ENCODE data around the gene STK39. TPM values are rescaled to one million over a fixed set of nuclear protein-coding genes. Genes with fewer than 3 reads are reported as not detected.

The STK39 gene
- total RNA-seq, 6 experiments from 2014 or later, result 0.29 to 1.2 (median 0.60) TPM

DNA sequence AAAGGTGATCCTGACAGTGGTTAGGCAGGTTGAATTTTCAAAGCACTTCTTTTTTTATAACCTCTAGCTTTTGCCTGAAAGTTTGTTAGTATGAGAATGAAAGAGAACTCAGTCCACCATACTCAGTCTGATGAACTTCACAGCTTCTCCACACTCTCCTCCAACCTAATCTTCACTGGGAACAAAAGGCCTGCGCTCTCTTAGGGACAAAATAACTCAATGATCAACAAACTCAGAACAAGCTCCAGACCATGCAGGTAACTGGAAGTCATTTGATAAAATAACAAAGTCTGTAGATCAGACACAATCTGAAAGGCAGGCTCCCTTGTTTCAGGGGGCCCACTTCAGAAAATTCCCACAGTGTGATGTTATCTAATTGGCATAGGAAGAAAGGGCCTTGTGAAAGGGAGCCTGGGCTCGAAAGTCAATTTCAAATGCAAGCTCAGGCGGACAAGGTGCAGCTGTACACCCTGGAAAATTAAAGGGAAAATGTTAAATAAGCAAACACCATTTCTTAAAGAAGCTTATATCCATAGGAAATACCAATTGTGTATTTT, 142.2 kb downstream of the STK39 start:
- intact Hi-C loops (cut with DNase I), result no loop called here
- DNase-seq (no peak), ATAC-seq (no peak)
- Histone ChIP-seq H3K27ac (no peak overlapping the region), H3K4me3 (no peak overlapping the region), H3K9me3 (no peaks in the 10 kb centered on the region), H3K27me3 (no peaks in the 10 kb centered on the region), H3K36me3 (no peaks in the 10 kb centered on the region), H3K4me1 (no peaks in the 10 kb centered on the region)
- TF ChIP-seq CTCF (IDR thresholded peaks at IDR 0.05) (no peak), POLR2A (IDR thresholded peaks at IDR 0.05) (no peak)
- WGBS (ENCODE audit: insufficient coverage, low coverage, low lambda C conversion rate, missing lambda C conversion rate), result 81% methylated on average over 3 of the region's 3 CpGs

DNA sequence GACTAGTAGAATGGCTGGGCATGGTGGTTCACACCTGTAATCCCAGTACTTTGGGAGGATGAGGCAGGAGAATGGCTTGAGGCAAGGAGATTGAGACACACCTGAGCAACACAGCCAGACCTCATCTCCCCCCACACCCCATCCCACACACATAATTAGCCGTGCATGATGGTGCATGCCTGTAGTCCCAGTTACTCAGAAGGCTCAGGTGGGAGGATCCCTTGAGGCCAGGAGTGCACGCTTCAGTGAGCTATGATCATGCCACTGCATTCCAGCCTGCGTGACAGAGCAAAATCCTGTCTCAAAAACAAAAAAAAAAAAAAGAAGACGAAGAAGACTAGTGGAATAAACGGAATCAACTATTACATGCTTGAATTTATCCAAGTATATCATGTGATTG, 150.0 kb downstream of the STK39 start:
- TF ChIP-seq POLR2A (IDR thresholded peaks at IDR 0.05) (no peak), CTCF (IDR thresholded peaks at IDR 0.05) (no peak)
- intact Hi-C loops (cut with DNase I), result no loop called here
- H3K9me3 ChIP-seq, result no peaks in the 10 kb centered on the region
- no peaks in the 10 kb centered on the region for H3K36me3 ChIP-seq
- DNase-seq (no peak), ATAC-seq (no peak)
- no peak overlapping the region for H3K4me3 ChIP-seq
- no peaks in the 10 kb centered on the region for H3K27me3 ChIP-seq
- no peaks in the 10 kb centered on the region for H3K4me1 ChIP-seq
- 89% methylated on average over 5 of the region's 5 CpGs for WGBS (ENCODE audit: insufficient coverage, low coverage, low lambda C conversion rate, missing lambda C conversion rate)
- no peak overlapping the region for H3K27ac ChIP-seq

- TF ChIP-seq CTCF (IDR thresholded peaks at IDR 0.05) (no peak), POLR2A (IDR thresholded peaks at IDR 0.05) (no peak)
- H3K36me3 ChIP-seq, result no peaks in the 10 kb centered on the region
- H3K4me1 ChIP-seq, result no peaks in the 10 kb centered on the region
- intact Hi-C loops (cut with DNase I), result no loop called here
- no peak overlapping the region for H3K27ac ChIP-seq
- DNase-seq, result no peak
- H3K9me3 ChIP-seq, result no peaks in the 10 kb centered on the region
- no peak overlapping the region for H3K4me3 ChIP-seq
- no peak for ATAC-seq
- WGBS (ENCODE audit: insufficient coverage, low coverage, low lambda C conversion rate, missing lambda C conversion rate), result 77% methylated on average over 2 of the region's 3 CpGs
- H3K27me3 ChIP-seq, result no peaks in the 10 kb centered on the region
Observed at GRCh38 chr2:168096158-168096557, 151.2 kb downstream of the STK39 start.

- 54% methylated on average over 2 of the region's 2 CpGs for WGBS (ENCODE audit: insufficient coverage, low coverage, low lambda C conversion rate, missing lambda C conversion rate)
- intact Hi-C loops (cut with DNase I), result no loop called here
- TF ChIP-seq CTCF (IDR thresholded peaks at IDR 0.05) (no peak), POLR2A (IDR thresholded peaks at IDR 0.05) (no peak)
- H3K36me3 ChIP-seq, result no peaks in the 10 kb centered on the region
- no peaks in the 10 kb centered on the region for H3K4me1 ChIP-seq
- H3K9me3 ChIP-seq, result no peaks in the 10 kb centered on the region
- DNase-seq, result no peak
- no peak overlapping the region for H3K4me3 ChIP-seq
- H3K27ac ChIP-seq, result no peak overlapping the region
- no peak for ATAC-seq
- H3K27me3 ChIP-seq, result no peaks in the 10 kb centered on the region
Observed at GRCh38 chr2:168091986-168092385, 155.4 kb downstream of the STK39 start.

All from right lobe of liver (tissue), 6 donors.